Duodenal mucosa (tissue), 2 donors: ENCODE data around the gene SFXN1.
A peak's percentile ranks its signal among the peaks of the same experiment; 100 is the strongest.

ENCODE experiments used
- H3K27ac ChIP-seq: one replicate; pipeline ENCODE4 v1.7.0; 2013; ENCODE audit warnings: low read depth, low read length
- H3K27me3 ChIP-seq, 2 donors: one replicate each; pipeline ENCODE4 v1.7.0; 2013; ENCODE audit warnings: low read length in 2 of 2, control low read depth in 1 of 2; ENCODE audit not compliant: insufficient read depth in 2 of 2, control insufficient read depth in 1 of 2
- H3K36me3 ChIP-seq, 2 donors: one replicate each; pipeline ENCODE4 v1.7.0; 2013; ENCODE audit warnings: low read length in 2 of 2, control low read depth in 1 of 2; ENCODE audit not compliant: insufficient read depth in 2 of 2, control insufficient read depth in 1 of 2
- H3K4me1 ChIP-seq, 2 donors: one replicate each; pipeline ENCODE4 v1.7.0; 2013; ENCODE audit warnings: low read length in 2 of 2, control low read depth in 1 of 2; ENCODE audit not compliant: insufficient read depth in 2 of 2, control insufficient read depth in 1 of 2
- H3K4me3 ChIP-seq, 2 donors: one replicate each; pipeline ENCODE4 v1.7.0; 2013; ENCODE audit warnings: low read length in 2 of 2, low read depth in 1 of 2
- H3K9ac ChIP-seq, 2 donors: one replicate each; pipeline ENCODE4 v1.7.0; 2013; ENCODE audit warnings: low read length in 2 of 2, low read depth in 1 of 2
- H3K9me3 ChIP-seq, 2 donors: one replicate each; pipeline ENCODE4 v1.7.0; 2013; ENCODE audit warnings: low read length in 2 of 2, control low read depth in 1 of 2; ENCODE audit not compliant: control insufficient read depth in 1 of 2

Gene SFXN1

GRCh38 chr5:175517824-175518450 lies 39.6 kb downstream of the SFXN1 start:
- no peaks in the 10 kb centered on the region for H3K27me3 ChIP-seq

DNA sequence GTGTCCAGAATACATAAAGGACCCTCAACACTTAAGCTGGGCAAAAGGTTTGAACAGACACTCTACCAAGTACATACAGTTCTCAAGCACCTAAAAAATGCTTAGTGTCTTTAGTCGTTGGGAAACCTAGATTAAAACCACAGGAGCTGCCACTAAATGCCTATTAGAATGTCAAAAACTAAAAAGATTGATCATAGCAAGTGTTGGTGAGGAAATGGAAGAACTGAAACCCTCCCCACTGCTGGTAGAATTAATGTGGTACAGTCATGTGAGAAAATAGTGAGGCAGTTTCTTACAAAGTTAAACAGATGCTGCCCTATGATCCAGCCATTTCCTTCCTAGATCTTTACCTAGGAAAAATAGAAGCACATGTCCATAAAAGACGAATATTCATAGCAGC lies 40.6 kb downstream of the SFXN1 start:
- peaks cover 32 to 76% of the 10 kb centered on the region in 2 donors for H3K36me3 ChIP-seq

More at GRCh38 chr5:175517824-175518450, 39.6 kb downstream of the SFXN1 start:
- H3K9ac ChIP-seq, result no peak overlapping the region
- no peaks in the 10 kb centered on the region for H3K9me3 ChIP-seq
- H3K27ac ChIP-seq, result no peak overlapping the region
- peaks cover 0 to 3% of the 10 kb centered on the region in 2 donors for H3K4me1 ChIP-seq
- H3K36me3 ChIP-seq, result peaks cover 41 to 82% of the 10 kb centered on the region in 2 donors
- H3K4me3 ChIP-seq, result no peak overlapping the region

GRCh38 chr5:175520321-175520720 lies 42.0 kb downstream of the SFXN1 start:
- Histone ChIP-seq H3K9me3 (no peaks in the 10 kb centered on the region), H3K9ac (no peak overlapping the region), H3K27me3 (no peaks in the 10 kb centered on the region), H3K27ac (no peak overlapping the region), H3K4me3 (no peak overlapping the region), H3K4me1 (peaks cover 0 to 7% of the 10 kb centered on the region in 2 donors), H3K36me3 (peaks cover 31 to 69% of the 10 kb centered on the region in 2 donors)

More for the DNA sequence above, 40.6 kb downstream of the SFXN1 start:
- Histone ChIP-seq H3K9ac (no peak overlapping the region), H3K27me3 (no peaks in the 10 kb centered on the region), H3K27ac (no peak overlapping the region), H3K4me3 (no peak overlapping the region), H3K4me1 (peaks cover 0 to 7% of the 10 kb centered on the region in 2 donors), H3K9me3 (no peaks in the 10 kb centered on the region)

GRCh38 chr5:175520873-175521272 lies 42.5 kb downstream of the SFXN1 start:
- Histone ChIP-seq H3K9me3 (no peaks in the 10 kb centered on the region), H3K27ac (no peak overlapping the region), H3K4me1 (peaks cover 0 to 7% of the 10 kb centered on the region in 2 donors), H3K4me3 (no peak overlapping the region), H3K36me3 (peaks cover 29 to 68% of the 10 kb centered on the region in 2 donors), H3K27me3 (no peaks in the 10 kb centered on the region), H3K9ac (no peak overlapping the region)

GRCh38 chr5:175521313-175521833 lies 43.0 kb downstream of the SFXN1 start:
- H3K9me3 ChIP-seq, result no peaks in the 10 kb centered on the region
- no peak overlapping the region for H3K27ac ChIP-seq
- no peaks in the 10 kb centered on the region for H3K27me3 ChIP-seq
- peaks cover 31 to 68% of the 10 kb centered on the region in 2 donors for H3K36me3 ChIP-seq
- no peak overlapping the region for H3K9ac ChIP-seq
- no peak overlapping the region for H3K4me3 ChIP-seq
- H3K4me1 ChIP-seq, result peaks cover 0 to 7% of the 10 kb centered on the region in 2 donors

DNA sequence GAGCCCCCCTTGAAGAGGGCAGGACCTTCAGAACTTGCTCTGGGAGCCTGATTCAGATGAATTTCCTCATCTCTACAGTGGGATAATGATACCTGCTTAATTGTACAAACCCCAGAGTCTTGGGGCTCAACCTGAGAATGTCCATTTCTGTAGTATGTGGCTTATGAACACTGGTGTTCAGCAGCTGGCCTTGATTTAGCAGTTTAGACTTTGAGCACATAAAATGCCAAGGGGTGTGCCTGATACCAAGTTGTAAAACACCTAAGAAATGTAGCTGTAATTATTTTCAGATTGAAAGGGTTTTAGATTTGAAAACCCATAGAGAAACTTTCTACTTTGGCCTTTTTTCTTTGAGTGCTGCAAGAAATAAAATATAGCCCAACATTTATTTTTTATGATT lies 44.9 kb downstream of the SFXN1 start:
- no peaks in the 10 kb centered on the region for H3K9me3 ChIP-seq

DNA sequence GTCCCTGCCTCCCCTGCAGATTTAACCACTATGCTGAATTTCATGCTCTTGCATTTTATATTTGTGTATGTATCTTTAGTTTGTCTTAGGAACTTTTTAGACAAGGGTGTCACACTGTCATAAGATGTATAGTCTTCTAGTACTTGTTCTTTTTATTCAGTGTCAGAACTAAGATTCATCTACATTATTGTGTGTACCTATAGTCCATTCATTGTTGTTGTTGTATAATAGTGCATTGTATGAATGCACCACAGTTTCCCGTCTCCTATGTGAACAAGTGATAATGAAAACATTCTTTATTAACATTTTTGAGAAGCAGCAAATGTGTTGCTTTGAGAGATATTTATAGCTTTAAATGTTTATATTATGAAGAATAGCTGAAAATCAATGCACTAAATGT lies 45.9 kb downstream of the SFXN1 start:
- no peak overlapping the region for H3K9ac ChIP-seq
- peaks cover 0 to 7% of the 10 kb centered on the region in 2 donors for H3K4me1 ChIP-seq
- H3K27me3 ChIP-seq, result no peaks in the 10 kb centered on the region
- H3K27ac ChIP-seq, result no peak overlapping the region
- no peak overlapping the region for H3K4me3 ChIP-seq
- H3K36me3 ChIP-seq, result peaks cover 8 to 54% of the 10 kb centered on the region in 2 donors
- no peaks in the 10 kb centered on the region for H3K9me3 ChIP-seq

More for the DNA sequence above, 44.9 kb downstream of the SFXN1 start:
- Histone ChIP-seq H3K9ac (no peak overlapping the region), H3K4me3 (no peak overlapping the region), H3K27ac (no peak overlapping the region), H3K36me3 (peaks cover 17 to 61% of the 10 kb centered on the region in 2 donors), H3K27me3 (no peaks in the 10 kb centered on the region), H3K4me1 (peaks cover 0 to 7% of the 10 kb centered on the region in 2 donors)

DNA sequence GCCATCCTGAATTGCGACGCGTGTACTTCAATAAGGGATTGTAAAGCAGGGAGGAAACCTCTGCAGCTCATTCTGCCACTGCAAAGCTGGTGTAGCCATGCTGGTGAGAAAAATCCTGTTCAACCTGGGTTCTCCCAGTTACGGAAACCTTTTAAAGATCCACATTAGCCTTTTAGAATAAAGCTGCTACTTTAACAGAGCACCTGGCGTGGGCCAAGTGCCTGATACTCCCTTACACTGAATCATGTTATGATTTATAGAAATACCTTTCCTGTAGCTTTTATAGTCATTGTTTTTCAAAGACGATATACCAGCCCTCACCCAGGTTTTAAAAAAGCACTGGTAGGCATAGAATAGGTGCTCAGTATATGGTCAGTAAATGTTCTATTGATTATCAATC lies 48.3 kb downstream of the SFXN1 start:
- Histone ChIP-seq H3K27me3 (no peaks in the 10 kb centered on the region), H3K36me3 (peaks cover 7 to 51% of the 10 kb centered on the region in 2 donors), H3K4me1 (peaks cover 0 to 7% of the 10 kb centered on the region in 2 donors), H3K9me3 (no peaks in the 10 kb centered on the region), H3K9ac (no peak overlapping the region), H3K4me3 (no peak overlapping the region), H3K27ac (no peak overlapping the region)

- no peaks in the 10 kb centered on the region for H3K27me3 ChIP-seq
- H3K9me3 ChIP-seq, result no peaks in the 10 kb centered on the region
- H3K4me1 ChIP-seq, result peaks cover 0 to 5% of the 10 kb centered on the region in 2 donors
- H3K27ac ChIP-seq, result no peak overlapping the region
- no peak overlapping the region for H3K9ac ChIP-seq
- no peak overlapping the region for H3K4me3 ChIP-seq
- H3K36me3 ChIP-seq, result peaks cover 4 to 22% of the 10 kb centered on the region in 2 donors
These were observed 53.0 kb downstream of the SFXN1 start for GRCh38 chr5:175531361-175531760.

DNA sequence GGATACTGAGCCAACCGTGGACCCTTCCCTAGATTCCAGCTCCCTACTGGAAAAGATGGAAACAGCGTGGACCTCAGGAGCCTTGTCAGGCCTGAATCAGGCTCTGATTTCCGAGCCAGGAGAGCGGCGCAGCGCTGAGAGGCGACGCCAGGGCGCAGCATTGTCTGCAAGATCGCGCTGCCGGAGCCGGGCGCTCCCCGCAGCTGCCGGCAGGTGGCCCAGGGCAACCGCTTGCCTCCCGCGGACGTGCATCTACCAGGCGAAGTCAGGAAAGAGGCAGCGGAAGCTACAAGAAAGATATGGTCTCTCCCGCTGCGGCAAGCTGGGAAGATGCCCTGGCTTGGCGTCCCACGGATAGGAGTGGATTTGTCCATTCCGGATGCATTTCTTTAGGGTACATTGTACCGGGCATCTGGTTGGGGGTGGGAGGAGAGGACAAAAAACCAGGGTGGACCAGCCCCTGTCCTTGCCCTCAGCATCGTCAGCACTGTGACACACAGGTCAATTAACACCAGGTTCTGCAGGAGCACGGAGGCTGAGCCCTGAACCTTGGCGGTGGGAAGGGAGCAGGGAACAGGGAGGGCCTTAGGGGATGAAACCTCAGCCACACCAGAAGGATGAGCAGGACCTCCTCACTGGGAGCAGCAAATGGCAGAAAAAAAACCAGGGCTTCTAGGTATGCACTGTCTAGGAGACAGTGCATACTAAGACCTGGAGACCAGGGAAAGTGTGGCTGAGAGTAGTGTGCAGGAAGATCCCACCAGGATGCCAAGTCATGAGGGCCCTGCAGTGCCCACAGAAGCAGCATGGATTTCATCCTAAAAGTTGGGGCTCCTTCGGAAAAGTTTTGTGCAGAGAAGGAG lies 55.9 kb downstream of the SFXN1 start:
- H3K9me3 ChIP-seq, result no peaks in the 10 kb centered on the region
- peak overlapping the region in 1 of 2 donors; percentile 3 for H3K4me3 ChIP-seq
- no peak overlapping the region for H3K9ac ChIP-seq
- no peak overlapping the region for H3K27ac ChIP-seq
- H3K27me3 ChIP-seq, result no peaks in the 10 kb centered on the region
- H3K36me3 ChIP-seq, result peaks cover 0 to 10% of the 10 kb centered on the region in 2 donors
- H3K4me1 ChIP-seq, result peaks cover 0 to 5% of the 10 kb centered on the region in 2 donors
